GM23338 (cell line): Measurements from ENCODE around the gene PCDHGA10. TPM values are rescaled to one million over a fixed set of nuclear protein-coding genes. Genes with fewer than 3 reads are reported as not detected.
"Not testable (repeated sequence)": the region's sequence is repeated elsewhere in the genome, so short reads cannot be mapped to it uniquely, and the experiment has no call there.

ENCODE experiments used
- ATAC-seq: fragments of 200-7000 bp; cut with Tn5 transposase; 3 replicates; pipeline ENCODE4 v1.9.1; 2020
- DNase-seq: peaks from one replicate; pipeline ENCODE4 v3.0.0-alpha.2; 2015; ENCODE audit warnings: low spot score
- H2AFZ ChIP-seq: fragments of 200-600 bp; sonication (generic); 2 replicates; pipeline ENCODE4 v1.8.0; 2016; ENCODE audit warnings: antibody characterized with exemption, mild to moderate bottlenecking, moderate library complexity
- H3F3A ChIP-seq: fragments of 200-600 bp; sonication (generic); replicated peaks from 2 replicates; pipeline ENCODE4 v1.8.0; 2017; ENCODE audit warnings: antibody characterized with exemption, mixed run types, low read depth
- H3K27ac ChIP-seq: fragments of 200-600 bp; sonication (generic); 2 replicates; pipeline ENCODE4 v1.6.1; 2016; ENCODE audit warnings: low read depth
- H3K27me3 ChIP-seq: fragments of 200-600 bp; sonication (generic); 2 replicates; pipeline ENCODE4 v1.8.0; 2016; ENCODE audit warnings: mild to moderate bottlenecking, mixed run types, moderate library complexity; ENCODE audit not compliant: insufficient read depth
- H3K36me3 ChIP-seq: fragments of 200-600 bp; sonication (generic); 2 replicates; pipeline ENCODE4 v1.8.0; 2016; ENCODE audit warnings: mild to moderate bottlenecking; ENCODE audit not compliant: insufficient read depth
- H3K4me1 ChIP-seq: fragments of 200-600 bp; sonication (generic); 2 replicates; pipeline ENCODE4 v1.8.0; 2016; ENCODE audit warnings: mild to moderate bottlenecking, moderate library complexity; ENCODE audit not compliant: insufficient read depth
- H3K4me2 ChIP-seq: fragments of 200-600 bp; sonication (generic); 2 replicates; pipeline ENCODE4 v1.7.1; 2017; ENCODE audit warnings: mixed run types
- H3K4me3 ChIP-seq: fragments of 200-600 bp; sonication (generic); 2 replicates; pipeline ENCODE4 v1.6.1; 2016; ENCODE audit warnings: mixed run types
- H3K79me2 ChIP-seq: fragments of 200-600 bp; sonication (generic); replicated peaks from 2 replicates; pipeline ENCODE4 v1.8.0; 2017; ENCODE audit warnings: mild to moderate bottlenecking; ENCODE audit not compliant: insufficient read depth
- H3K9me2 ChIP-seq: fragments of 200-600 bp; sonication (generic); 2 replicates; pipeline ENCODE4 v1.8.0; 2017; ENCODE audit not compliant: insufficient read depth
- H4K20me1 ChIP-seq: fragments of 200-600 bp; sonication (generic); replicated peaks from 2 replicates; pipeline ENCODE4 v1.8.0; 2017; ENCODE audit warnings: mild to moderate bottlenecking; ENCODE audit not compliant: insufficient read depth
- H3K27ac Mint-ChIP-seq: 2 replicates; pipeline ENCODE4 v1.8.0; 2020; ENCODE audit warnings: inconsistent platforms, mild to moderate bottlenecking, moderate library complexity, mixed read lengths
- H3K27me3 Mint-ChIP-seq: 3 replicates; pipeline ENCODE4 v1.8.0; 2022; ENCODE audit warnings: low read depth, mild to moderate bottlenecking, moderate library complexity, mixed read lengths, inconsistent platforms; ENCODE audit not compliant: insufficient read depth, poor library complexity
- H3K36me3 Mint-ChIP-seq: 3 replicates; pipeline ENCODE4 v1.8.0; 2021; ENCODE audit warnings: low read depth, mild to moderate bottlenecking, inconsistent platforms, moderate library complexity, mixed read lengths
- H3K4me1 Mint-ChIP-seq: 3 replicates; pipeline ENCODE4 v1.8.0; 2020; ENCODE audit warnings: mild to moderate bottlenecking, inconsistent platforms, mixed read lengths
- H3K4me3 Mint-ChIP-seq: 3 replicates; pipeline ENCODE4 v1.8.0; 2021; ENCODE audit warnings: moderate library complexity, mild to moderate bottlenecking, inconsistent platforms, mixed read lengths
- H3K9me3 Mint-ChIP-seq: 3 replicates; pipeline ENCODE4 v1.8.0; 2020; ENCODE audit warnings: moderate library complexity, mild to moderate bottlenecking, inconsistent platforms, mixed read lengths
- CREB1 ChIP-seq: fragments of 250-450 bp; sonication (Bioruptor Pico); IDR thresholded peaks from 2 replicates; pipeline ENCODE4 v1.5.0; 2020; ENCODE audit warnings: low read depth, mild to moderate bottlenecking, moderate library complexity
- EZH2 ChIP-seq: fragments of 200-600 bp; sonication (generic); IDR thresholded peaks from one replicate; pipeline ENCODE4 v1.8.0; 2017; ENCODE audit warnings: antibody characterized with exemption, mild to moderate bottlenecking, low read depth; ENCODE audit not compliant: unreplicated experiment
- REST ChIP-seq: IDR thresholded peaks from one replicate; pipeline ENCODE4 v1.6.1; 2018; ENCODE audit warnings: antibody characterized with exemption; ENCODE audit not compliant: unreplicated experiment
- STAT1 ChIP-seq: IDR thresholded peaks from one replicate; pipeline ENCODE4 v1.6.1; 2016; ENCODE audit warnings: antibody characterized with exemption; ENCODE audit not compliant: unreplicated experiment
- ZNF114 ChIP-seq: fragments of 250-450 bp; sonication (Bioruptor Pico); IDR thresholded peaks from 2 replicates; pipeline ENCODE4 v1.5.0; 2020; ENCODE audit warnings: mild to moderate bottlenecking, moderate library complexity
- ZNF462 ChIP-seq: fragments of 250-450 bp; sonication (Bioruptor Pico); IDR thresholded peaks from 2 replicates; pipeline ENCODE4 v1.5.0; 2020; ENCODE audit warnings: mild to moderate bottlenecking, moderate library complexity
- polyA plus RNA-seq: library from polyadenylated mRNA; unstranded; fragments of >200 nt; fragmentation: Nextera tagmentation; extraction: Ambion mirVana; gene quantifications from 2 replicates; pipeline ENCODE4 v1.2.1, GENCODE V29; 2016
- total RNA-seq: library from RNA; depleted of rRNA; stranded (reverse); fragments of >200 nt; shearing (Covaris generic); gene quantifications from 2 replicates; pipeline ENCODE4 v1.2.3, GENCODE V29; 2014
- TF ChIP-seq, protein P1 (sequence below), 2 experiments: fragments of 200-600 bp in 1 of 2; sonication (generic) in 1 of 2; conservative IDR thresholded peaks; 2 replicates each; pipeline versions ENCODE4 v1.5.1 to v1.6.1; 2016 to 2017; ENCODE audit warnings: antibody characterized with exemption in 2 of 2, low read depth in 2 of 2, mild to moderate bottlenecking in 2 of 2, moderate library complexity in 1 of 2

Gene PCDHGA10
- total and polyA plus RNA-seq, 2 experiments from 2014 or later, result 2.1 to 6.5 TPM

DNA sequence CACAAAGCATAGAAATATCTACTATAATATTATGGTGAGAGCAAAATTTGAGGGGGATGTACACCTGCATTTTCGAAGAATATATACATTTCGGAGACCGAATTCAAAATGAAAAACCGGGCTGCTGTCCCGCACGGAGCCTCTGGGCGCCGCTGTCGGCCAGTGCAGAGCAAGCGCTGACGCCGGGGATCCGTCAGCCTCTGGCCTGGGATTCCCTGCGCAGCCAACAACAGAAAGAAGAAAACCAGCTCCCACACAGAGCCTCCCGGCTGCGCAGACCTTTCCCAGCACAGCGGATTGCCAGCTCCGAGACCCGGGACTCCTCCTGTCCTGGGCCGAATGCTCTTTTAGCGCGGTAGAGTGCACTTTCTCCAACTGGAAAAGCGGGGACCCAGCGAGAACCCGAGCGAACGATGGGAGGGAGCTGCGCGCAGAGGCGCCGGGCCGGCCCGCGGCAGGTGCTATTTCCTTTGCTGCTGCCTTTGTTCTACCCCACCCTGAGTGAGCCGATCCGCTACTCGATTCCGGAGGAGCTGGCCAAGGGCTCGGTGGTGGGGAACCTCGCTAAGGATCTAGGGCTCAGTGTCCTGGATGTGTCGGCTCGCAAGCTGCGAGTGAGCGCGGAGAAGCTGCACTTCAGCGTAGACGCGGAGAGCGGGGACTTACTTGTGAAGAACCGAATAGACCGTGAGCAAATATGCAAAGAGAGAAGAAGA is 4.8 kb upstream of the PCDHGA10 start, which contains the start of gene PCDHGB6:
Gene PCDHGB6, plus strand, starts transcription at position 232 of the 716 bp plus-strand sequence. Its CDS starts 182 bp downstream, at position 414.
- not testable (repeated sequence) for H3K27me3 ChIP-seq, H3K4me1 Mint-ChIP-seq, H3K27ac ChIP-seq, H3K79me2 ChIP-seq, H3K9me2 ChIP-seq, H3K27ac Mint-ChIP-seq, H4K20me1 ChIP-seq, H3F3A ChIP-seq, H3K36me3 ChIP-seq, H3K4me1 ChIP-seq
- H2AFZ ChIP-seq, result peak within 1 kb of the TSS; percentile 84
- Mint-ChIP-seq H3K4me3 (peak within 1 kb of the TSS; percentile 92), H3K27me3 (peaks cover 12% of the 10 kb centered on the region), H3K9me3 (peaks cover 30% of the 10 kb centered on the region), H3K36me3 (peaks cover 34% of the 10 kb centered on the region)
- ATAC-seq (peak; percentile 95), DNase-seq (peak; percentile 89)
- peak within 1 kb of the TSS; percentile 86 for H3K4me3 ChIP-seq
- TF ChIP-seq, protein P1, sequence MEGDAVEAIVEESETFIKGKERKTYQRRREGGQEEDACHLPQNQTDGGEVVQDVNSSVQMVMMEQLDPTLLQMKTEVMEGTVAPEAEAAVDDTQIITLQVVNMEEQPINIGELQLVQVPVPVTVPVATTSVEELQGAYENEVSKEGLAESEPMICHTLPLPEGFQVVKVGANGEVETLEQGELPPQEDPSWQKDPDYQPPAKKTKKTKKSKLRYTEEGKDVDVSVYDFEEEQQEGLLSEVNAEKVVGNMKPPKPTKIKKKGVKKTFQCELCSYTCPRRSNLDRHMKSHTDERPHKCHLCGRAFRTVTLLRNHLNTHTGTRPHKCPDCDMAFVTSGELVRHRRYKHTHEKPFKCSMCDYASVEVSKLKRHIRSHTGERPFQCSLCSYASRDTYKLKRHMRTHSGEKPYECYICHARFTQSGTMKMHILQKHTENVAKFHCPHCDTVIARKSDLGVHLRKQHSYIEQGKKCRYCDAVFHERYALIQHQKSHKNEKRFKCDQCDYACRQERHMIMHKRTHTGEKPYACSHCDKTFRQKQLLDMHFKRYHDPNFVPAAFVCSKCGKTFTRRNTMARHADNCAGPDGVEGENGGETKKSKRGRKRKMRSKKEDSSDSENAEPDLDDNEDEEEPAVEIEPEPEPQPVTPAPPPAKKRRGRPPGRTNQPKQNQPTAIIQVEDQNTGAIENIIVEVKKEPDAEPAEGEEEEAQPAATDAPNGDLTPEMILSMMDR (conservative IDR thresholded peaks at IDR 0.05; ENCODE audit: low read depth in 2 of 2), result peak; percentile 81
- peak; percentile 67 for TF ChIP-seq CREB1
- peak within 1 kb of the TSS; percentile 88 for H3K4me2 ChIP-seq

DNA sequence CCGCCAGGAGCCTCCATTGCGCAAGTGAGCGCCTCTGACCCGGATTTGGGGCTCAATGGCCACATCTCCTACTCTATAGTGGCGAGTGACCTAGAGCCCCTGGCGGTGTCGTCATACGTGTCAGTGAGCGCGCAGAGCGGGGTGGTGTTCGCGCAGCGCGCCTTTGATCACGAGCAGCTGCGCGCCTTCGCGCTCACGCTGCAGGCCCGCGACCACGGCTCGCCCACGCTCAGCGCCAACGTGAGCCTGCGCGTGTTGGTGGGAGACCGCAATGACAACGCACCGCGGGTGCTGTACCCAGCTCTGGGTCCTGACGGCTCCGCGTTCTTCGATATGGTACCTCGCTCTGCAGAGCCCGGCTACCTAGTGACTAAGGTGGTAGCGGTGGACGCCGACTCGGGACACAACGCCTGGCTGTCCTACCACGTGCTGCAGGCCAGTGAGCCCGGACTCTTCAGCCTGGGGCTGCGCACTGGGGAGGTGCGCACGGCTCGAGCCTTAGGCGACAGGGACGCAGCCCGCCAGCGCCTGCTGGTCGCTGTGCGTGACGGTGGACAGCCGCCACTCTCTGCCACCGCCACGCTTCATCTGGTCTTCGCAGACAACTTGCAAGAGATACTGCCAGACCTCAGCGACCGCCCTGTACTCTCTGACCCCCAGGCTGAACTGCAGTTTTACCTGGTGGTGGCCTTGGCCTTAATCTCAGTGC is 3.0 kb upstream of the PCDHGA10 start:
- Histone ChIP-seq H3K9me2 (no peaks in the 10 kb centered on the region), H2AFZ (no peak overlapping the region), H3K4me3 (no peak overlapping the region), H3K27ac (no peak overlapping the region), H3K4me1 (peaks cover 5% of the 10 kb centered on the region), H3K36me3 (no peaks in the 10 kb centered on the region), H3K4me2 (no peak overlapping the region), H4K20me1 (peaks cover 7% of the 10 kb centered on the region; the same call in 1 of the 2 replicates), H3K79me2 (0 out of 2 replicates have a peak, but pooled peaks cover 4% of the 10 kb centered on the region), H3F3A (no peaks in the 10 kb centered on the region), H3K27me3 (peaks cover 8% of the 10 kb centered on the region)
- ATAC-seq (no peak), DNase-seq (no peak)
- peaks cover 8% of the 10 kb centered on the region for H3K4me1 Mint-ChIP-seq
- H3K9me3 Mint-ChIP-seq, result peaks cover 37% of the 10 kb centered on the region
- TF ChIP-seq STAT1 (no peak), CREB1 (no peak), EZH2 (no peak), ZNF462 (no peak), REST (no peak), ZNF114 (CRISPR knock-in tag) (no peak)
- H3K36me3 Mint-ChIP-seq, result peaks cover 39% of the 10 kb centered on the region
- peak overlapping the region; percentile 28; the same call in 1 of the 3 replicates for H3K4me3 Mint-ChIP-seq
- no peak overlapping the region for H3K27ac Mint-ChIP-seq
- peaks cover 15% of the 10 kb centered on the region for H3K27me3 Mint-ChIP-seq
